Right kidney (tissue), 9 donors: ENCODE measurements around the gene LUC7L.
"Not testable (repeated sequence)": the region's sequence is repeated elsewhere in the genome, so short reads cannot be mapped to it uniquely, and the experiment has no call there.

ENCODE experiments used
- DNase-seq: peaks from one replicate; pipeline ENCODE4 v3.0.0-alpha.2; 2016
- long read RNA-seq, 8 donors: transcript quantifications; one replicate each; lab custom pipeline, GENCODE V29; 2026

LUC7L gene, protein sequence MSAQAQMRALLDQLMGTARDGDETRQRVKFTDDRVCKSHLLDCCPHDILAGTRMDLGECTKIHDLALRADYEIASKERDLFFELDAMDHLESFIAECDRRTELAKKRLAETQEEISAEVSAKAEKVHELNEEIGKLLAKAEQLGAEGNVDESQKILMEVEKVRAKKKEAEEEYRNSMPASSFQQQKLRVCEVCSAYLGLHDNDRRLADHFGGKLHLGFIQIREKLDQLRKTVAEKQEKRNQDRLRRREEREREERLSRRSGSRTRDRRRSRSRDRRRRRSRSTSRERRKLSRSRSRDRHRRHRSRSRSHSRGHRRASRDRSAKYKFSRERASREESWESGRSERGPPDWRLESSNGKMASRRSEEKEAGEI
- long read RNA-seq, donor 1, partial matches to known transcripts = 6 of 14 reads
- long read RNA-seq, donor 1, other reads (novel, unspliced or antisense) = 0 of 14 reads
- long read RNA-seq, donor 2, partial matches to known transcripts = 0 of 2 reads
- long read RNA-seq, donor 2, other reads (novel, unspliced or antisense) = 0 of 2 reads
- long read RNA-seq, donor 3, partial matches to known transcripts = 0 of 7 reads
- long read RNA-seq, donor 3, other reads (novel, unspliced or antisense) = 0 of 7 reads
- long read RNA-seq, donor 4, transcript LUC7L-216 (2 exons, 950 nt) = major isoform, 5 of 33 reads
- long read RNA-seq, donor 4, partial matches to known transcripts = 19 of 33 reads
- long read RNA-seq, donor 4, other reads (novel, unspliced or antisense) = 0 of 33 reads
- long read RNA-seq, donor 5, partial matches to known transcripts = 0 of 6 reads
- long read RNA-seq, donor 5, other reads (novel, unspliced or antisense) = 0 of 6 reads
- long read RNA-seq, donor 6, partial matches to known transcripts = 55 of 64 reads
- long read RNA-seq, donor 6, other reads (novel, unspliced or antisense) = 0 of 64 reads
- long read RNA-seq, donor 7 = 0 reads
- long read RNA-seq, donor 8, partial matches to known transcripts = 0 of 5 reads
- long read RNA-seq, donor 8, other reads (novel, unspliced or antisense) = 0 of 5 reads

DNA sequence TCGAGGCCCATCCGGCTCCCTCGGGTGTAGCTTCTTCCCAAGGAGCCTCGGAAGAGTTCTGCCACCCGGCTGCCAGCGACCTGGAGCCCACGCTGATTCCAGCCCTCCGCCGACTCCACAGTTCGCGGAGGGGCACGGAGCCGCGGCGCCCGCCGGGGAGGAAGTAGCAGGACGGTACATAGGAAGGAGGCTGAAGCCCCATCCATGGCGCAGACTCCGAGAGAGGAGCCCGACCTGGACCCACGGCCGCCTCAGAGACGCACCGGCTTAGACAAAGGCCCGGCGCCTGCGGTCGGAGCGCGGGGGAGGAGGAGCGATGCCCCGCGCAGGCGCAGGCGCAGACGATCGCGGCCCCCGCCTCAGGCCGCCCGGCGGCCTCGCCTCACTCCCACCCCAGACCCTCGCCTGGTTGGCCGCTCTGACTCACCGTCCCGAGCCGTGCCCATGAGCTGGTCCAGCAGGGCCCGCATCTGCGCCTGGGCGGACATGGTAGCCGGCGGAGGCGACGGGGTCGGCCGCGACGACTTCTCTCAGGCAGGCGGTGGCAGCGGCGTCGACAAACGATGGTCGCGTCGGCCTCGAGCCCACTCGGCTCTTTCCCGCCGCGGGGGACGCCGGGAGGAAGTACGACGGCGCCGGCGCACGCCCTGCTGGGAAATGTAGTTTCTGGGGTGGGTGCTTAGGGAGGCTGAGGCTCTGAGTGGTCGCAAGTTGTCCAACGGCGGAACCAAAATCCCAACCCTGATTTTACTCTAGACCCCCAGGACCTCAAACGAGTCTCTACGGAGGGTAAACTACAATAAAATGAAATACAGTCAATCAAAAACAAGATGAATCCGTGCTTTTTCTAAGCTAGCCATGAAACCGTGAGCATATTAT lies at the start of gene LUC7L:
Gene LUC7L, minus strand, starts transcription at position 598 of the 879 bp plus-strand sequence. Its CDS starts 110 bp downstream, at position 488.
- DNase-seq = peak; percentile 100

DNA sequence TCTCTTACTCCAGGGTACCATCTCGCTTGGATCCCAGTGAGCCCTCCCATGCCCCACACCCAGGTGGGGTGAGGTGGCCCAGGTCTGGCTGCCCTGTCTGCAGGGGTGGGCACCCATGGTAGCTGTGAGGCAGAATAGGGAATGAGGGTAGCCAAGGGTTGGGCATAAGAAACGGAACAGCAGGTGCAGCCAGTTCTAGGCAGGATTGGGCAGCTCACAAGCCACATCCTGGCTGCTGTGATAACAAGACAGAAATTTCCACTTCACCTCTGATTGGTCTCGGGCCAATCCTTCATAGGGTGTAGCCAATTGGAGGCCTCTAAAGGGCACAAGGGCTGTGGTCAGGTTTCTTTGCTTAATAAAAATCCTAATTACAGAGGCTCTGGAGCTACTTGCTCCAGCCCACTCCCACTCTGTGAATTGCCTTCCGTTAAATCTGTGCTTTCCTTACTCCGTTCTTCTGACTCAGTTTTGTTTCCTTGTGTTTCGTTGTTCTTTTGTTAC lies 49.7 kb upstream of the LUC7L start:
- no peak for DNase-seq

DNA sequence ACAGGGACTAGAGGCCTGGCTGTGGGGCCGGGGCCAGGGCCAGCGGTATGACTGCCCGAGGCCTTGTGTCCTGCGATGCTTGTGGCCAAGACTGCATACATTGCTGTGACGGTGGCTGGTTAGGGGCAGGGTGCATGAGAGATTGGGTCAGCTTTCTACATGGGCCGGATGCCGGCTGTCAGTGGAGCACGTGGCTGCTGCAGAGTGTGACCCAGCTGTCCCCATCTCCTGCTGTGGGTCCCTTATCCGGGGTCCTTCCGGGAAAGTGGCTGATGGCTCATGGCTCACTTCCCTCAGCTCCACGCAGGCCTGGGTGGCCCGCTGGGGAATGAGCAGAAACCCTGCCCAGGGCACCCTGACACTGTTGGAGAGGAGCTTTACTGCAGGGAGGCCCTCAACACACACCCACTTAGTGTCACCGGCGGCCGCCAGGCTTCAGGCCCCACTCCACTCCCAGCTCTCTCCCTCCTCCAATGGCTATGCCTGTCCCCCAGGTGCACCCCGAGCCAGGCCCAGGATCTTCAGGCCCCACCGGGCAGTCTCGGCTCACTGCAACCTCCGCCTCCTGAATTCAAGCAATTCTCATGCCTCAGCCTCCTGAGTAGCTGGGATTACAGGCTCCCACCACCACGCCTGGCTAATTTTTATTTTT lies 47.3 kb upstream of the LUC7L start:
- no peak for DNase-seq

DNA sequence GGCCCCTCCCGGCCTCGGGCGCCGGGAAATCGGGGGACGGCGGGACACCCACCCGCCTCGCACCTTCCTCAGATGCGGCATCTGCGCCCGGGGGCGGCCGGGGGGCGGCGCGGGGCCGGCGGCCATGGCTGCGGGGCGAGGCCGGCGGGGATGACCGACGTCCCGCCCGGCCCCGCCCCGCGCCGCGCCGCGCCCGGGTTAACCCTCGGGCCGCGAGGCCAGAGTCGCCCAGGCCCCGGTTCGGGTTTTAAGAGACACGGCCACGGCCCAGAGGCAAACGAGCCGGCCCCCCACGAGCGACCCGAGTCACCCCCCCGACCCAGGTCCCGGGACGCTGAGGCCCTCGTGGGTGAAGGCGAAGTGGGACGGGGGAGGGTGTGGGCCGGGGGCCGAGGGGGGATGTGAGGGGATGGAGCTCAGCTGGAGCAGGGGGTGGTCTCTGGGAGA lies 46.6 kb upstream of the LUC7L start, which contains the start of gene RGS11:
Gene RGS11, minus strand, starts transcription at position 159 of the 447 bp plus-strand sequence. Its CDS starts 33 bp downstream, at position 126.
- no peak for DNase-seq

DNA sequence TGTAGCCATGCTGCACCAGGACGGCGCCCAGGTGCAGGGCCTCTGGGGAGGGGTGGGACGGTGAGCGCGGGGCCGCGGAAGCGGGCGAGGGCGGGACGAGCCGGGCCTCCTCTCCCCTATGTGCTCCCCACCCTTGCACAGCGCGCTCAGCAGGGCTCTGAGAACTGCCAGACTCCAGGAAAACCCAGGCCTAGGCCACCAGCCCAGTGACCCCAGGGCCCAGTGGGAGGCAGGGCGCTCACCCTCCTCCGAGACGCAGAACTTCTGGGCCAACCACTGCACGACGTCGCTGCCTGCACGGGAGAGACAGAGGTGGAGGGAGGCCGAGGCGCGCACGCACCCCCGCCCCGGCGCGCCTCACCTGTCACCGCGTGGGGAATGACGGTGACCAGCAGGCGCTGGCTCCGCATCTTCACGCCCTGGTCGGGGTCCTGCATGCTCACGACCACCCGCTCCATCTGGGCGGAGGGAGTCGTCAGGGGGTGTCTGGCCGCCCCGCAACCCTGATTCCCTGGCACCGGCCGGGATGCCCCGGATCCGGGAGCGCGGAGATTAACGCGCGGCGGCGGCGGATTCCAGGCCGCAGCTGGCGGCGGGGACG lies 45.9 kb upstream of the LUC7L start:
- peak; percentile 66 for DNase-seq

DNA sequence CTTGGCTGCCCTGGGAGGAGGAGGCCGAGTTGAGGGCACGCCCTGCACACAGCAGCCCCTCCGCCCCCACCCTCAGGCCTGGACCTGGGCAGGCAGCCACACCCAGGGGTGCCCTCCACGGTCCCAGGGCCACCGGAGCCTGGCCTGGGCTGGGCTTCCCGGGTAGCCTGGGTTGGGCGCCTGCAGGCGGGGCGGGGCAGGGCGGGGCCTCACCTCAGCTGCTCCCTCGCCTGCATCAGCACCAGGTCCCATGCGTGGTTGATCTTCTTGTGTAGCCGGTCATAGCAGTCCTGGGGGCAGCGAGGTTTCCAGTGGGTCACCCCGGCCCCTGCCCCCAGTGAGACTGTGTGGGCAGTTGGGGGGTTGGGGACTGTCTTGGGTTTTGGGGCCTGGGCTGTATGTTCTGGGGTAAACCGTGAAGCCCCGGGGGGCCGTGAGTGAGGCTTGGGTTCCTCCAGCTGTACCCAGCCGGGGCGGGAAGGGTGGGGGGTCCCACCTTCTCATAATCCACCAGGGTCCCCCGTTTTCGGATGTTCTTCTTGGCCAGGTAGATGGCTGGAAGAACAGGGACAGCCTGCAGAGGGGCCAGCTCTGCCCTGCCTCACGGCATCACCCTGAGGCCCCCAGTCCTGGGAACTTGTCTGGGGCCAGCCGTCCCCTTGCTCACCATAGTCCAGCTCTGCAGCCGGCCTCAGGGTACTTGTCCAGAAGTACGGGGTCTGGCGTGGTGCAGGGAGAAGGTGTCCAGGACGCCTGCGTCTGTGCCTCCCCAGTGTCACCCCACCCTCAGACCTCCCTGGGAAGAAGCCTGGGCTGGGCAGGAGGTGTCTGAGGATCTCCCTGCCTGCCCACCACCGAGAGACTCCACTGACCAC lies 44.5 kb upstream of the LUC7L start:
- DNase-seq = no peak

DNA sequence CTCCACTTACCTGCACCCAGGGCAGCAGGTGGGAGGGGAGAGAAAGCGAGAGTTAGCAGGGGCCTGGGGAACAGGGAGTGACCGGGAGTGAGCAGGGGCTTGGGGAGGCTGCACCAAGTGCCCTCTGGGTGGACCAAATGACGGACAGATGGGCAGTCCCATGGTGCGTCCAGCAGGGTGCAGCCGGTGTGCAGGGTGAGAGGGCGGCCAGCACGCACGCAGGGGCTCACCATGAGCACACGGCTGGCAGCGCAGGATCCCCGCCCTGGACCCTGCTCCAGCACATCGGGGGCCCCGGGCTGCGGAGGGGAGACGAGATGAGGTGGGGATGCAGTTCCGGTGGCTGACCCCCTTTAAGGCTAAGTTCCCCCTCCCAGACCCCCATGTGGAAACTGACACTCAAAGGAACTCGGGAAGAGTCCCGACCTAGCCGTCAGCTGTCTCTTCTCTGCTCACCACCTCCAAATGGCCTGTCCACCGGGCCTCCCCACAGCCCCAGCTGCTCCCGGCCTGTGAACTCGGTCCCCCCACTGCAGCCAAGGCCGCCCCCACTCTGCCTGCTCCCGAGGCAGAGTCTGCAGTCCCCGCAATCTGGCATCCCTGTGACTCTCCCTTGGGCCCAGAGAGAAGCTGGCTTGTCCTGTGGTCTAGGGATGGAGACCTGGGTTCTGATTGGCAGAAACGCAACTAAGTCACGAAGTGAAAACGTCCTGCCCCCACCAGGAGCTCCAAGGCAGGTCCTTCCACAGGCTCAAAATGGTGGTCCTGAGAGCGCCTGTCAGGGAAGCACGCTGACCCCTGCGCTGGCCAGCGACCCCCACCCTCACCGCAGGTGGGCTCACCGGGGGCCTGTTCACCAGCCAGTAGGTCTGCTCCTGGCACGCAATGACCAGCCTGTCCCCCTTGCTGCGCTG lies 43.6 kb upstream of the LUC7L start:
- DNase-seq = no peak

DNA sequence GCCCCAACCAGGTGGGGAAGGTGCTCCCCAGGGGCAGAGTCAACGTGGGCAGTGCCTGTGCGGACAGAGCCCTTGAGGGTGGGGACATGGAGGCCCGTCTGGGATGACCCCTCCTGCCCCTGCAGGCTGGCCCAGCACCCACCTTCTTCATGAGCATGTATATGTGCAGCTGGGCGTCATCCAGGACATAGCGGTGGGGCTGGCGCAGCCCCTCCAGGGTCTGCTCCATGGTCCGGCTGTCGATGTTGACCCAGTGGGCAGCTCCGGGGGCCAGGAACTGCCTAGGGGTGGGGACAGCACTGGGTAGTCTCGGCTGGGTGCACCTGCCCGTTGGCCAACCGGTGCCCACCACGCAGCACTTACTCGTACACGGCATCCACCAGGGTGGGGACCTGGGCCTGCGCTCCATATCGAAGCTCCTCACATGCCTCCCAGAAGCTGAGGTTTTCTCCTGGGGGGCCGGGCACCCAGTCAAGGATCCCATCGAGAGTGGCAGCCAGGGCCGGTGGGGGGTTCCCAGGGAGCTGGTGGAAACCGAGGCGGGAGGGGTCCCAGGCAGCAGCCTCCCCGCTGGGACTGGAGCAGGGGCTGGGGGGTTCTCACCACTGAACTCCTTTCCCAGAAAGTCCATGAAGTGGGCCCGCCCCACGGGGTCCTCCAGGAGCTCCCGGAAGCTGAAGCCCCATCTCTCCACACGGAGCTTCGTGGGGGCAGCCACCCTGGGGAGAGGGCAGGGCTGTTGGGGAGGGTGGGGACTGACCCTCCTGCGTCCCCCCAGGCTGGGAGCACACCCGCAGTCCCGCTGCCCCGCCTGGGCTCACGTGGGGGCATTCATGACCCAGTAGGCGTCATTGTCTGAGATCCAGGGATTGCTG lies 41.4 kb upstream of the LUC7L start:
- no peak for DNase-seq

DNA sequence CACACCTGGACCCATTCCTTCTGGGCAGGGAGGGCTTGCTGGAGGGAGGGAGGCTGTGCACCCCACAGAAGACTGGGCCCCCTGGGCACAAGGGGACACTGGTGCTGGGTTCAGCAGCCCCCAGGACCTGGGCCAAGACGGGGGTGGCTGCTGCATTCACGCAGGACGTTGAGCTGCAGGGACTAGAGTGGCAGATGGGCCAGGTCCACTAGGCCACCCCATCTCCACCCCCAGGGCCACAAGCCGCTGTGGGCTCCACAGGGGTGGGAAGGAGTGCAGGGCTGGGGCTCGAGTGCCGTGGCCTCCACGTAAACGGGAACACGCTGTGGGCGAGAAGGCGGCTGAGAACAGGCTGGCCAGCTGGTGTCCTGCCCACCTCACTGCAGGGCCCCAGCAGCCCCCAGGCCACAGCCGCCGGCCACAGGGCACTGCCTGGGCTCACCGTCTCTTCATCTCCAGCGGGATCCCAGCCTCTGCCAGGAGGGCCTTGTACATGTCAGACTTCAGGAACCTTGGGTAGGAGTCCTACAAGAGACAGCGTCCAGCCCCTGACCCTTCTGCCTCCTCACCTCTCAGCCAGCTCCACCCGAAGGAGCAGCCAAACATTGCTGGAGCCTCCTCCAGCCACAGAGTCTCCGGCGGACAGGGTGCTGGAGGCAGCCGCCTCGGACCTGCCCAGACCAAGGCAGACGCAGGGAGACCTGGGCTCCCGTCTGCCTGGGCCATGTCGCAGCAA lies 40.0 kb upstream of the LUC7L start:
- no peak for DNase-seq

DNA sequence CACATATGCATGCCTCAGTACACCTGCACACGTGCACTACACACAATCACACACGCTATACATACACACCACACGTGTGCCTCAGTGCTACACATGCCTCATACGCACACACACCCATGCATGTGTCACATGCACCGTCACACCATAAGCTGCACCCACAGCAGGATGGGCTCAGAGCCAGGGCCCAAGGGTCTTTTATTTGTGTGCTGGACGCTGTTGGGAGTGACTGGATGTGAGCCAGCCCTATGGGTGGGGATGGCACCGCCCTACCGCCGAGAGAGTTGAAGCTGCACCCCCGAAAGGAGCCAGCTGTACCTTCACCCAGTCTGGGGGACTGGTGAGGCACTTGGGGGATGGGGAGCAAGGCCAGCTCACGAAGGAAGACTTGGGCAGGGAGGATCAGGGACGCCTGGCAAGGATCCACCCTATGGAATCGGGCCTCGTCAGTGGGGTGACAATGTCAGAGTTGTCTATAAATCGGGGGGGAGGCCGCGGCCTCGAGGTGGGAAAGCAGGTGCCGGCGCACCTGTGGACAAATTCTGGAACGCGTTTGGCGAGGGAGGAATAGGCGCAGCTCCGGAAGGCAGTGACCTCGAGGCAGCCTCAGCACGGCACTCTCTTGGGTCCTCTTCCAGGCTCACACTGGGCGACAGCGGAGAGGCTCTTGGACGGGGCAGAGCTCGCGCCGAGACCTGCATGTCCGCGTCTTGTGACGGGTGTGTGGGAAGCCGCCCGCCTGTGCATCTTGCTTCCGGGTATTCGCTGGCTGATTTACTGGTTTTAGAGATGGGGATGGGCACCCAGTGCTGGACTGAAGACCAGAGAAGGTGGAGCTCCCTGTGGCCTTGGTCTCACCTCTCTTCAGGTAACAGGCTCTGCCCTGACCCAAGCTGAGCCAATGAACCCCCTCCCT lies 39.1 kb upstream of the LUC7L start:
- no peak for DNase-seq

DNA sequence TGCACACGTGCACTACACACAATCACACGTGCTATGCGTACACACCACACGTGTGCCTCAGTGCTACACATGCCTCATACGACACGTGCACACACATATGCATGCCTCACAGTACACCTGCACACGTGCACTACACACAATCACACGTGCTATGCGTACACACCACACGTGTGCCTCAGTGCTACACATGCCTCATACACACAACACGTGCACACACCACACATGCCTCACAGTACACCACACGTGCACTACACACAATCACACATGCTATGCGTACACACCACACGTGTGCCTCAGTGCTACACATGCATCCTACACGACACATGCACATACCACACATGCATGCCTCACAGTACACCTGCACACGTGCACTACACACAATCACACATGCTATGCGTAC lies 38.3 kb upstream of the LUC7L start:
- not testable (repeated sequence) for DNase-seq

DNA sequence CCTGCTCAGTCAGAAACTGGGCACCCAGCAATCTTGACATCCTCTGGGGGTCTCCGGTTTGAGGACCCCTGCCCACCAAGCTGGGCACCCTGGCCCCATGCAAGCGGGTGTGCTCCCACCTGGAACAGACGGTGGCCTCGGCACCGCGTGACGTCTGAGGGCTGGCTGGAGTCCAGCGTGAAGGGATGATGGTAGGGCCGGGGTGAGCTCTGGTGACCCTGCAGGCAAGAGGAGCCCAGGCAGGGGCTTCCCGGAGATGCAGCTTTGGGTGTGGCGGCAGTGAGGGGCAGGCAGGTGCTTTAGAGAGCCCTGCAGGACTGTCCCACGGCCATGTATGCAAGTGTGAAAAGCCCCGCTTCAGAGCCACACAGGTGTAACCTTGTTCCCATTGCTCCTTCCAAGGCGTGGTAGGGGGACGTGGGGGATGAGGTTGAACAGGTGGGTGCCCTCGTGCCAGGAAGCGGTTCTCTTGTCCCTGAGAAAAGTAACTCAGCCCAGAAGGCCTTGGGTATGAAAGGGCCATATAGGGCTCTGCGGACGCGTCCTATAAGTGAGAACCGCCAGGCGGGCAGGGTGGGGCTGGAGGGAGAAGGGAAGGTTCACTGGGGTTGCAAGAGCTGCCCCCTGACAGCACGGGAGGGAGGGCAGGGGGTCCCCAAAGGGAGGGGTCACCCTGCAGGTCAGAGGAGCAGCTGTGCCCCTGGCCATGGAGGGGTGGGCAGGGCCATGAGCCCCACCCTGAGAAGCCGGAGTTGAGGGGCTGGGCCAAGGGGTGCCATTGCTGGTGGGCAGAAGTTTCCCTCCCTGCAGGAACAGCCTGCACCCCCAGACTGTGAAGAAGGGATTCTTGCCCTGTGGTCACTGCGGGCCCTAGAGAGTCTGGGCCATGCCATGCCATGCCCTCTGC lies 37.3 kb upstream of the LUC7L start:
- no peak for DNase-seq

DNA sequence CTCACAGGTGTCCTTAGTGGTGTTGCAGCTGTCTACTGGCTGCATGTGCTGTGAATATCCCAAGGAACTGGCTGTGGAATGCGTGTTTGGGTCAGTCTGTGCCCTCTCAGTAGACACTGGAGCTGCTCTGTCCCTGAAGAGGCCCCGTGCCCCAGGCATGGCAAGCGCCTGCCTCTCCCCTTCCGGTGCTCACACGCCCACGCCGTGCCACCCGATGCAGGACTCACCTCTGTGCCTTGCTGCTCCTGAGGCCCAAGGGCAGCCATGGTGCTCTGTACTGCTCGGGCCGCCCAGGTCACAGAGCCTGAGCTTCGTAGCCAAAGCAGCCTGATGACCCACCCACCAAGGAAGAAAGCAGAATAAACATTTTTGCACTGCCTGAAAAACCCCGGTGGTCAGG lies 36.5 kb upstream of the LUC7L start:
- DNase-seq = no peak

DNA sequence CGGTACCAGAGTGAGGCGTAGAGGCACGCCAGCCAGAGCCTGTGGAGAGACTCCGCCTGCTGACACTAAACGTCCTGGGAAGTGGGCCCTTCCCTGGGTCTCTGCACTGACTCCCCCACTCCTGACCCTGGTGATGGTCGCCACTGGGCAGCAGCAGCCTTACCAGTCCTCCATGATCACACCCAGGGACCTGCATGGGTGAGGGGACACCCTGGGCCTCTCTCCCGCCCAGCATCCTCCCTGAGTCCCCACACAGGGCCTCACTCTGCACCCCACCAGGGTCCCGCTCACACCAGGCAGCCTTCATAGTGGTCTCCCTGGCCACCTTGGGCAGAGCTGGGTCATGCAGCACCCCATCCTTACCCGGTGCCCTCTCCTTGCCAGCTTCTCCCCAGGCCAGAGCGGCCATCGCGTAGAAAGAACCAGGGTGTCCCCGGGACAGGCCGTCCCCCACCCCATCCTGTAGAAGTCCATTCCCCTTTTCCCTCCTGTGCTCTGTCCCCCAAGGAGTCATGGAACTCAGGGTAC lies 35.8 kb upstream of the LUC7L start:
- DNase-seq = no peak
